DOHH2 (cell line): ENCODE results near the gene A2M.

Experiments
- EZH2phosphoT487 ChIP-seq: fragments of 200-600 bp; sonication (generic); IDR thresholded peaks from 2 replicates; pipeline ENCODE4 v1.6.1; 2017; ENCODE audit warnings: borderline replicate concordance, mild to moderate bottlenecking, antibody characterized with exemption, low read length, moderate library complexity, mixed read lengths
- TF ChIP-seq, protein P1 (sequence below): fragments of 200-600 bp; sonication (generic); IDR thresholded peaks from one replicate; pipeline ENCODE4 v1.5.1; 2014; ENCODE audit warnings: antibody characterized with exemption, mild to moderate bottlenecking, low read depth, low read length; ENCODE audit not compliant: poor library complexity, severe bottlenecking

DNA sequence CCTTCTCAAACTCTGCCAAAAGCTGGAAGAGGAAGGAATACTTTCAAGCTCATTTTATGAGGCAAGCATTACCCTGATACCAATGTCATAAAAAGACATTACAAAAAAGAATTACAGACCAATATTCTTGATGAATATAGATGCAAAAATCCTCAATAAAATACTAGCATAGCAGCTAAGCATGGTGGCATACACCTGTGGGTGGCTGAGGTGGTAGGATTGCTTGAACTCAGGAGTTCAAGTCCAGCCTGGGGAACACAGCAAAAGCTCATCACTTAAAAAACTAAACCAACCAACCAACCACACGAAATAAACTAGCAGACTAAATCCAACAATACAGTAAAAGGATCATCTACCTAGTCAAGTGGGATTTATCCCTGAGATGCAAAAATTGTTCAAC, 29.6 kb downstream of the A2M start:
- TF ChIP-seq, protein P1, sequence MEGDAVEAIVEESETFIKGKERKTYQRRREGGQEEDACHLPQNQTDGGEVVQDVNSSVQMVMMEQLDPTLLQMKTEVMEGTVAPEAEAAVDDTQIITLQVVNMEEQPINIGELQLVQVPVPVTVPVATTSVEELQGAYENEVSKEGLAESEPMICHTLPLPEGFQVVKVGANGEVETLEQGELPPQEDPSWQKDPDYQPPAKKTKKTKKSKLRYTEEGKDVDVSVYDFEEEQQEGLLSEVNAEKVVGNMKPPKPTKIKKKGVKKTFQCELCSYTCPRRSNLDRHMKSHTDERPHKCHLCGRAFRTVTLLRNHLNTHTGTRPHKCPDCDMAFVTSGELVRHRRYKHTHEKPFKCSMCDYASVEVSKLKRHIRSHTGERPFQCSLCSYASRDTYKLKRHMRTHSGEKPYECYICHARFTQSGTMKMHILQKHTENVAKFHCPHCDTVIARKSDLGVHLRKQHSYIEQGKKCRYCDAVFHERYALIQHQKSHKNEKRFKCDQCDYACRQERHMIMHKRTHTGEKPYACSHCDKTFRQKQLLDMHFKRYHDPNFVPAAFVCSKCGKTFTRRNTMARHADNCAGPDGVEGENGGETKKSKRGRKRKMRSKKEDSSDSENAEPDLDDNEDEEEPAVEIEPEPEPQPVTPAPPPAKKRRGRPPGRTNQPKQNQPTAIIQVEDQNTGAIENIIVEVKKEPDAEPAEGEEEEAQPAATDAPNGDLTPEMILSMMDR: no peak
- TF ChIP-seq EZH2phosphoT487: no peak
